ENCODE data around the gene ENPP6.

DNA sequence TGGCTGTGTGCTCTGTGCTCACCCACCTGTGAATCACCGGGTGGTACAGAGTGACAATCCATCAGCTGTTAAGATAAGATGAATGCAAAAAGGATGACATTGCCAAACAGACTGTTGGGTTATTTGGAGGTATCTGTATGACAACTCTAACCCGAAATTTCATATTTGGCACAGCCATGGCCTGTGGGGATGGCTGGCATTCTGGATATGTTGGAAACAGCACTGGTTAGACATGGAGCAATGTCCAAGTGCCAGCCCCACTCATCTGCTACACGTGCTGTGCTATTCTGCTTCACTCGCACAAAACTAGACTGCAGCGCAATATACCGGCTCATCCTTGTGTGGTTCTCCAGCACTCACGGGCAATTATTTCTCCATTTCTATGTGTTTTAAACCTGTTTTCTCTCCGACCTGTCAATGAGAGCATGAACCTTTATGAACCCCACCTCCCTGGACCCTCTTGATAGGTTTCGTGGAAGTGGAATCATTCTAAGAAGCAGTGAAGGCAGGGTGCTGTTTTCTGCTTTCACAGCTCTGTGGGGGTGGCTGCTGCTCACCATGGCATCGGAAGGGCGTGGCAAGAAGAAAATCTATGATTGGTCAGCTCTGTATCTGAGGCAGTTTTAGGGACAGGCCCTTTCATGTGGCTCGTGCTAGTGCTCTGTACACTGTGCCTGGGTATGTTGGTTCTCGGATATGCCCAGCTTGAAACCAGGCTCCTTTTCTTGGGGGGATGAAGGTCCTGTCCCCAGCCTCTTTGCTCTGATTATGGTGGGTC lies 94.9 kb downstream of the ENPP6 start:
- TF ChIP-seq, protein P1, sequence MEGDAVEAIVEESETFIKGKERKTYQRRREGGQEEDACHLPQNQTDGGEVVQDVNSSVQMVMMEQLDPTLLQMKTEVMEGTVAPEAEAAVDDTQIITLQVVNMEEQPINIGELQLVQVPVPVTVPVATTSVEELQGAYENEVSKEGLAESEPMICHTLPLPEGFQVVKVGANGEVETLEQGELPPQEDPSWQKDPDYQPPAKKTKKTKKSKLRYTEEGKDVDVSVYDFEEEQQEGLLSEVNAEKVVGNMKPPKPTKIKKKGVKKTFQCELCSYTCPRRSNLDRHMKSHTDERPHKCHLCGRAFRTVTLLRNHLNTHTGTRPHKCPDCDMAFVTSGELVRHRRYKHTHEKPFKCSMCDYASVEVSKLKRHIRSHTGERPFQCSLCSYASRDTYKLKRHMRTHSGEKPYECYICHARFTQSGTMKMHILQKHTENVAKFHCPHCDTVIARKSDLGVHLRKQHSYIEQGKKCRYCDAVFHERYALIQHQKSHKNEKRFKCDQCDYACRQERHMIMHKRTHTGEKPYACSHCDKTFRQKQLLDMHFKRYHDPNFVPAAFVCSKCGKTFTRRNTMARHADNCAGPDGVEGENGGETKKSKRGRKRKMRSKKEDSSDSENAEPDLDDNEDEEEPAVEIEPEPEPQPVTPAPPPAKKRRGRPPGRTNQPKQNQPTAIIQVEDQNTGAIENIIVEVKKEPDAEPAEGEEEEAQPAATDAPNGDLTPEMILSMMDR (IDR thresholded peaks at IDR 0.05; ENCODE audit: poor library complexity, severe bottlenecking) = no peak
- TF ChIP-seq, protein P2, sequence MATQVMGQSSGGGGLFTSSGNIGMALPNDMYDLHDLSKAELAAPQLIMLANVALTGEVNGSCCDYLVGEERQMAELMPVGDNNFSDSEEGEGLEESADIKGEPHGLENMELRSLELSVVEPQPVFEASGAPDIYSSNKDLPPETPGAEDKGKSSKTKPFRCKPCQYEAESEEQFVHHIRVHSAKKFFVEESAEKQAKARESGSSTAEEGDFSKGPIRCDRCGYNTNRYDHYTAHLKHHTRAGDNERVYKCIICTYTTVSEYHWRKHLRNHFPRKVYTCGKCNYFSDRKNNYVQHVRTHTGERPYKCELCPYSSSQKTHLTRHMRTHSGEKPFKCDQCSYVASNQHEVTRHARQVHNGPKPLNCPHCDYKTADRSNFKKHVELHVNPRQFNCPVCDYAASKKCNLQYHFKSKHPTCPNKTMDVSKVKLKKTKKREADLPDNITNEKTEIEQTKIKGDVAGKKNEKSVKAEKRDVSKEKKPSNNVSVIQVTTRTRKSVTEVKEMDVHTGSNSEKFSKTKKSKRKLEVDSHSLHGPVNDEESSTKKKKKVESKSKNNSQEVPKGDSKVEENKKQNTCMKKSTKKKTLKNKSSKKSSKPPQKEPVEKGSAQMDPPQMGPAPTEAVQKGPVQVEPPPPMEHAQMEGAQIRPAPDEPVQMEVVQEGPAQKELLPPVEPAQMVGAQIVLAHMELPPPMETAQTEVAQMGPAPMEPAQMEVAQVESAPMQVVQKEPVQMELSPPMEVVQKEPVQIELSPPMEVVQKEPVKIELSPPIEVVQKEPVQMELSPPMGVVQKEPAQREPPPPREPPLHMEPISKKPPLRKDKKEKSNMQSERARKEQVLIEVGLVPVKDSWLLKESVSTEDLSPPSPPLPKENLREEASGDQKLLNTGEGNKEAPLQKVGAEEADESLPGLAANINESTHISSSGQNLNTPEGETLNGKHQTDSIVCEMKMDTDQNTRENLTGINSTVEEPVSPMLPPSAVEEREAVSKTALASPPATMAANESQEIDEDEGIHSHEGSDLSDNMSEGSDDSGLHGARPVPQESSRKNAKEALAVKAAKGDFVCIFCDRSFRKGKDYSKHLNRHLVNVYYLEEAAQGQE (IDR thresholded peaks at IDR 0.05; ENCODE audit: borderline replicate concordance) = no peak
- no peak for TF ChIP-seq MXI1 (conservative IDR thresholded peaks at IDR 0.05; ENCODE audit: poor library complexity, severe bottlenecking)
- TF ChIP-seq TAF1 (IDR thresholded peaks at IDR 0.05; ENCODE audit: low read depth) = no peak
- no peak for TF ChIP-seq EZH2 (IDR thresholded peaks at IDR 0.05; ENCODE audit: borderline replicate concordance, insufficient read depth, low read length, poor library complexity, severe bottlenecking)
- no peak for TF ChIP-seq POLR2AphosphoS5 (IDR thresholded peaks at IDR 0.05)

All from neural cell (in vitro differentiated cells).